ENCODE data around the gene SLC24A5. TPM values are rescaled to one million over a fixed set of nuclear protein-coding genes. Genes with fewer than 3 reads are reported as not detected.
A peak's percentile ranks its signal among the peaks of the same experiment; 100 is the strongest.

SLC24A5 gene
- polyA plus RNA-seq, 6 donors from 2014 or later = not detected

GRCh38 chr15:48177766-48178647 lies 57.2 kb downstream of the SLC24A5 start, which contains the start of gene MYEF2:
Gene MYEF2 (minus strand): TSS chr15:48178295. CDS start chr15:48178237, 58 bp downstream.
- ATAC-seq (ENCODE audit: low read depth in 2 of 2) (peak; percentile 75 to 78), DNase-seq (peak; percentile 49)
- Mint-ChIP-seq H3K4me3 (peak within 1 kb of the TSS; percentile 85 to 96 (median 92)), H3K9me3 (peaks cover 0 to 6% (median 3%) of the 10 kb centered on the region in 7 donors), H3K27me3 (peaks cover 4 to 14% (median 10%) of the 10 kb centered on the region in 3 donors), H3K36me3 (peaks cover 0 to 14% of the 10 kb centered on the region in 2 donors), H3K4me1 (peaks cover 13 to 25% (median 14%) of the 10 kb centered on the region in 3 donors), H3K27ac (peak within 1 kb of the TSS; percentile 87 to 98 (median 93))

DNA sequence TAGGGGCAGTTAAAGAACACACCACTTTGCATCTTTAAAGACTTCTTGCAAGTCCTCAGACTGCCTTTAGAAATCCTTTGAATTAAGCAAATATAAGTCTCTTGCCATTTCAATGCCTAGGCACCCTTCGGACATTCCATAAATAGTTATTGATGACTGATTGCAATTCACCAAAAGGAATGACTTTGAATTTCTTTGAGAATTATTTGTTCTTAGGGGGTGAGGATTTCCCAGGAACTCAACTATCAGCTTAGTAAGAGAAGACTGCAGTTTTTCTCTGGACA lies 57.8 kb downstream of the SLC24A5 start:
- peaks cover 11 to 19% (median 13%) of the 10 kb centered on the region in 3 donors for H3K4me1 Mint-ChIP-seq
- no peak overlapping the region for H3K27ac Mint-ChIP-seq
- H3K4me3 Mint-ChIP-seq = peak overlapping the region; percentile 49 to 93 (median 76)
- no peak for DNase-seq
- H3K9me3 Mint-ChIP-seq = peaks cover 0 to 2% (median 0%) of the 10 kb centered on the region in 7 donors
- peaks cover 4 to 14% (median 10%) of the 10 kb centered on the region in 3 donors for H3K27me3 Mint-ChIP-seq
- H3K36me3 Mint-ChIP-seq = peaks cover 0 to 8% of the 10 kb centered on the region in 2 donors
- no peak for ATAC-seq (ENCODE audit: low read depth in 2 of 2)

- Mint-ChIP-seq H3K27me3 (peaks cover 19 to 37% (median 37%) of the 10 kb centered on the region in 3 donors), H3K4me1 (no peaks in the 10 kb centered on the region), H3K9me3 (peaks cover 0 to 11% (median 0%) of the 10 kb centered on the region in 7 donors), H3K36me3 (no peaks in the 10 kb centered on the region), H3K27ac (peak overlapping the region in 1 of 6 donors; percentile 2), H3K4me3 (no peak overlapping the region)
- DNase-seq (no peak), ATAC-seq (ENCODE audit: low read depth in 2 of 2) (no peak)
These were observed 62.0 kb downstream of the SLC24A5 start for GRCh38 chr15:48182749-48183148.

- H3K4me3 Mint-ChIP-seq = no peak overlapping the region
- H3K9me3 Mint-ChIP-seq = peaks cover 0 to 11% (median 0%) of the 10 kb centered on the region in 7 donors
- H3K36me3 Mint-ChIP-seq = no peaks in the 10 kb centered on the region
- DNase-seq = no peak
- H3K27ac Mint-ChIP-seq = peak overlapping the region in 1 of 6 donors; percentile 1
- no peaks in the 10 kb centered on the region for H3K4me1 Mint-ChIP-seq
- peaks cover 24 to 37% (median 35%) of the 10 kb centered on the region in 3 donors for H3K27me3 Mint-ChIP-seq
- no peak for ATAC-seq (ENCODE audit: low read depth in 2 of 2)
These were observed 64.7 kb downstream of the SLC24A5 start for GRCh38 chr15:48185529-48185928.

GRCh38 chr15:48186271-48186670 lies 65.5 kb downstream of the SLC24A5 start:
- DNase-seq = no peak
- no peak overlapping the region for H3K27ac Mint-ChIP-seq
- no peak for ATAC-seq (ENCODE audit: low read depth in 2 of 2)
- peaks cover 25 to 42% (median 40%) of the 10 kb centered on the region in 3 donors for H3K27me3 Mint-ChIP-seq
- peaks cover 0 to 6% (median under 1%) of the 10 kb centered on the region in 3 donors for H3K4me1 Mint-ChIP-seq
- H3K36me3 Mint-ChIP-seq = no peaks in the 10 kb centered on the region
- no peak overlapping the region for H3K4me3 Mint-ChIP-seq
- peaks cover 0 to 11% (median under 1%) of the 10 kb centered on the region in 7 donors for H3K9me3 Mint-ChIP-seq

DNA sequence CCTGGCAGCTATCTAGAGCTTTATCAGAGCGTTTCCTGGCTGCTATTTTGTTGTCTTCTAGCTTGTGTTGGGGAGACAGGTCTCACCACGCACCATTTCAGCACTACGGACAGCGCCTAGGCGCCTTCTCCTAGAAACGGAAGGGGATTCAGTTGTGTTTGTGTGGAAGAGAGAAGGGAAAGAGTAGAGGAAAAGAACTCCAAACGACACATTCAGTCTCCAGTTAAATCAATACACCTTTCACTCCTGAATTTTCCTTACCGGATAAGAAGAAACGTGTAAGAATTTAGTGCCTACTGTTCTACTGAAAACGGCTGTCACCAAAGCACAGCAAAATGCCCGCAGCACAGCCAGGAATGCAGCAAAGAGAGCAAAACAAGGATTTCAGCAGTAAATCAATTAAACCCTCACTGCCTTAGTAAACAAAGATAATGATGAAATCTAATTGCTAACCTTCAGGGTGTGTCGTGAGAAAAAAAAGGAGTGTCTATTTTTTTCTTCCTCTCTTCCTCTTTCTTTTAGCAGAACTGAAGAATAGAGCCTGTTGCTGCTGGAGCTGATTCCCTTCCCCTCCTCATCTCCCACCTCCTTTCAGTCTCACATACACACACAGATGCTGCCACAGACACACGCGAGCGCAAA lies 70.3 kb downstream of the SLC24A5 start:
- DNase-seq = no peak
- ATAC-seq (ENCODE audit: low read depth in 2 of 2) = no peak
- H3K9me3 Mint-ChIP-seq = peaks cover 0 to 6% (median 3%) of the 10 kb centered on the region in 7 donors
- H3K36me3 Mint-ChIP-seq = no peaks in the 10 kb centered on the region
- peak overlapping the region in 1 of 8 donors; percentile 37 for H3K4me3 Mint-ChIP-seq
- H3K27me3 Mint-ChIP-seq = peaks cover 29 to 47% (median 32%) of the 10 kb centered on the region in 3 donors
- H3K4me1 Mint-ChIP-seq = peaks cover 0 to 12% (median 7%) of the 10 kb centered on the region in 3 donors
- H3K27ac Mint-ChIP-seq = peak overlapping the region in 1 of 6 donors; percentile 81

DNA sequence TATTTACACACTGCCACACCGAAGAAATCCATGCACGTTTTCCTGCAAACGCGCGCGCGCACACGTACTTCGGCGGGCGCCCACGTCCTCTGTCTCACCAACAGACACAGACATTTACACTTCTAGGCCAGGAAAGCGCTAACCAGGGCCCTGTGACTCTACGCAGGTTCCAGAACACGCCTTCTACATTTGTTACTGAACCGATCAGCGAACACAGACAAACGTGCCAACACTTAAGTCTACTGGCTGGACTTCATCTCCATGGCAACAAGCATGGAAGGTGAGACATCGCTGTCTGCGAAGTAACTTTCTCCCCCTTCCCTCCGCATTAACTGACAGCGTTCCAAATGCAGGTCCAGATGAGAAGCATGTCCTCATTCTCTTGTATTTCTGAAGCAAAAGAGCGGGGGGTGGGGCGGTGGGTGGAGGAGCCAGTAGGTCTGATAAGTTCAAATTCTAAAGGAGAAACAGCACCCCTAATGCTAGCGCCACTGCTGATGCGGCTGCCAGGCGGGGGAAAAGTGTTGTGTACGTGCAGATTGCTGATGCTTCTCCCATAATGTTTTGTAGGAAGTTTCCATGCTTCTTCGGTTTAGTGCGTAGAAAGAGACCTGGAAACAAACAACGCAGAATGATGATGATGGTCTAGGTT lies 70.9 kb downstream of the SLC24A5 start, which contains the start of gene CTXN2:
Gene CTXN2 (plus strand): TSS at position 92 of the 652 bp plus-strand sequence. CDS start 9,636 bp downstream, outside the sequence.
- peaks cover 27 to 45% (median 33%) of the 10 kb centered on the region in 3 donors for H3K27me3 Mint-ChIP-seq
- peak within 1 kb of the TSS in 1 of 6 donors; percentile 81 for H3K27ac Mint-ChIP-seq
- peak within 1 kb of the TSS in 2 of 8 donors; percentile 37 to 47 for H3K4me3 Mint-ChIP-seq
- DNase-seq = no peak
- peaks cover 0 to 12% (median 7%) of the 10 kb centered on the region in 3 donors for H3K4me1 Mint-ChIP-seq
- no peaks in the 10 kb centered on the region for H3K36me3 Mint-ChIP-seq
- H3K9me3 Mint-ChIP-seq = peaks cover 0 to 6% (median 3%) of the 10 kb centered on the region in 7 donors
- no peak for ATAC-seq (ENCODE audit: low read depth in 2 of 2)

Other genes with a start within 250 kb of the SLC24A5 start
- 1 to 10 TPM; 1.1 to 6.7 (median 3.6) TPM for gene MYEF2, start 57.3 kb downstream of the SLC24A5 start, polyA plus RNA-seq (ENCODE audit: low read depth in 6 of 6)
- gene CTXN2, start 70.7 kb downstream of the SLC24A5 start, polyA plus RNA-seq (ENCODE audit: low read depth in 6 of 6) = not detected
- not detected for gene SLC12A1, start 85.3 kb downstream of the SLC24A5 start, polyA plus RNA-seq (ENCODE audit: low read depth in 6 of 6)
- gene DUT, start 210.4 kb downstream of the SLC24A5 start, polyA plus RNA-seq (ENCODE audit: low read depth in 6 of 6) = 100 to 1,000 TPM; 106 to 117 (median 112) TPM

All from naive B cell (primary cell).